Measurements from ENCODE around the gene SCYGR6. TPM values are rescaled to one million over a fixed set of nuclear protein-coding genes. Genes with fewer than 3 reads are reported as not detected.
A peak's percentile ranks its signal among the peaks of the same experiment; 100 is the strongest.

The SCYGR6 gene
- total RNA-seq, 1 experiment from 2014 or later, result not detected

- Histone ChIP-seq H3K79me2 (ENCODE audit: insufficient read depth, low read length) (no peaks in the 10 kb centered on the region), H3K4me2 (ENCODE audit: low read length) (no peak overlapping the region), H3K27me3 (ENCODE audit: insufficient read depth, low read length) (no peaks in the 10 kb centered on the region), H2AFZ (ENCODE audit: low read depth, low read length, poor library complexity, severe bottlenecking) (peak overlapping the region; percentile 53), H3K27ac (ENCODE audit: low read depth, low read length) (no peak overlapping the region), H3K9me3 (ENCODE audit: control insufficient read depth in 1 of 2, insufficient read depth in 1 of 2, low read depth in 1 of 2, low read length in 2 of 2) (no peaks in the 10 kb centered on the region), H3K4me3 (replicated peaks in 1 of 2; ENCODE audit: low read depth in 1 of 2, low read length in 2 of 2) (no peak overlapping the region), H3K4me1 (ENCODE audit: control insufficient read depth in 1 of 2, insufficient read depth in 2 of 2, low read length in 2 of 2) (no peaks in the 10 kb centered on the region), H3K9ac (ENCODE audit: low read length) (no peak overlapping the region), H4K20me1 (ENCODE audit: insufficient read depth) (no peaks in the 10 kb centered on the region), H3K9me2 (ENCODE audit: insufficient read depth) (no peaks in the 10 kb centered on the region), H3K36me3 (ENCODE audit: control insufficient read depth in 1 of 2, insufficient read depth in 2 of 2, low read length in 2 of 2) (no peaks in the 10 kb centered on the region)
- ChIA-PET CTCF (no interaction called here), POLR2A (no interaction called here), RAD21 (ENCODE audit: low non-redundant PET in 1 of 2, low total read pairs in 2 of 2, uncharacterized antibody in 2 of 2, unreplicated experiment in 2 of 2) (no interaction called here)
- intact Hi-C loops (cut with micrococcal nuclease), result loop anchor here (5.0 to 10.0 kb wide), 2 partner anchors 91 to 137 kb away; no protein-coding TSS in a partner anchor
- BruUV-seq (replicated peaks), result no TSS peak
- DNase-seq (ENCODE audit: low read depth, low spot score) (peak; percentile 54), ATAC-seq (peak; percentile 98)
- TF ChIP-seq JUND (IDR thresholded peaks at IDR 0.05), result no peak
- TF ChIP-seq CBX3 (IDR thresholded peaks at IDR 0.05; ENCODE audit: low read depth), result peak; percentile 75; the same call in 1 of the 2 replicates
- TF ChIP-seq, protein P1, sequence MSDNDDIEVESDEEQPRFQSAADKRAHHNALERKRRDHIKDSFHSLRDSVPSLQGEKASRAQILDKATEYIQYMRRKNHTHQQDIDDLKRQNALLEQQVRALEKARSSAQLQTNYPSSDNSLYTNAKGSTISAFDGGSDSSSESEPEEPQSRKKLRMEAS (IDR thresholded peaks at IDR 0.05), result 0 out of 2 replicates have a peak, but pooled peaks have one; percentile 15
- peak; percentile 67 for TF ChIP-seq RAD21 (IDR thresholded peaks at IDR 0.05; ENCODE audit: low read depth)
- TF ChIP-seq, protein P2, sequence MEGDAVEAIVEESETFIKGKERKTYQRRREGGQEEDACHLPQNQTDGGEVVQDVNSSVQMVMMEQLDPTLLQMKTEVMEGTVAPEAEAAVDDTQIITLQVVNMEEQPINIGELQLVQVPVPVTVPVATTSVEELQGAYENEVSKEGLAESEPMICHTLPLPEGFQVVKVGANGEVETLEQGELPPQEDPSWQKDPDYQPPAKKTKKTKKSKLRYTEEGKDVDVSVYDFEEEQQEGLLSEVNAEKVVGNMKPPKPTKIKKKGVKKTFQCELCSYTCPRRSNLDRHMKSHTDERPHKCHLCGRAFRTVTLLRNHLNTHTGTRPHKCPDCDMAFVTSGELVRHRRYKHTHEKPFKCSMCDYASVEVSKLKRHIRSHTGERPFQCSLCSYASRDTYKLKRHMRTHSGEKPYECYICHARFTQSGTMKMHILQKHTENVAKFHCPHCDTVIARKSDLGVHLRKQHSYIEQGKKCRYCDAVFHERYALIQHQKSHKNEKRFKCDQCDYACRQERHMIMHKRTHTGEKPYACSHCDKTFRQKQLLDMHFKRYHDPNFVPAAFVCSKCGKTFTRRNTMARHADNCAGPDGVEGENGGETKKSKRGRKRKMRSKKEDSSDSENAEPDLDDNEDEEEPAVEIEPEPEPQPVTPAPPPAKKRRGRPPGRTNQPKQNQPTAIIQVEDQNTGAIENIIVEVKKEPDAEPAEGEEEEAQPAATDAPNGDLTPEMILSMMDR (IDR thresholded peaks at IDR 0.05 in 2 of 3, conservative IDR thresholded peaks at IDR 0.05 in 1 of 3; ENCODE audit: borderline replicate concordance in 1 of 3, insufficient read depth in 1 of 3, low read depth in 2 of 3, low read length in 2 of 3), result peak; percentile 54 to 94 (median 90); a peak in 5 of 6 replicates
Measured at GRCh38 chr2:227748079-227748478, 23.5 kb upstream of the SCYGR6 start.

- H3K27me3 ChIP-seq (ENCODE audit: insufficient read depth, low read length), result no peaks in the 10 kb centered on the region
- POLR2A ChIA-PET, result no interaction called here
- H3K4me1 ChIP-seq (ENCODE audit: control insufficient read depth in 1 of 2, insufficient read depth in 2 of 2, low read length in 2 of 2), result no peaks in the 10 kb centered on the region
- TF ChIP-seq EZH2 (IDR thresholded peaks at IDR 0.05) (no peak), POLR2AphosphoS5 (IDR thresholded peaks at IDR 0.05; ENCODE audit: low read depth, low read length) (no peak)
- H3K4me3 ChIP-seq (replicated peaks in 1 of 2; ENCODE audit: low read depth in 1 of 2, low read length in 2 of 2), result no peak within 1 kb of the TSS
- no peak within 1 kb of the TSS for H3K27ac ChIP-seq (ENCODE audit: low read depth, low read length)
- H3K9me2 ChIP-seq (ENCODE audit: insufficient read depth), result no peaks in the 10 kb centered on the region
- H4K20me1 ChIP-seq (ENCODE audit: insufficient read depth), result no peaks in the 10 kb centered on the region
- H3K9me3 ChIP-seq (ENCODE audit: control insufficient read depth in 1 of 2, insufficient read depth in 1 of 2, low read depth in 1 of 2, low read length in 2 of 2), result no peaks in the 10 kb centered on the region
- H3K36me3 ChIP-seq (ENCODE audit: control insufficient read depth in 1 of 2, insufficient read depth in 2 of 2, low read length in 2 of 2), result no peaks in the 10 kb centered on the region
- H3K9ac ChIP-seq (ENCODE audit: low read length), result no peak within 1 kb of the TSS
- CTCF ChIA-PET, result no interaction called here
- DNase-seq (ENCODE audit: low read depth, low spot score), result no peak
- RAD21 ChIA-PET (ENCODE audit: low non-redundant PET in 1 of 2, low total read pairs in 2 of 2, uncharacterized antibody in 2 of 2, unreplicated experiment in 2 of 2), result no interaction called here
- no TSS peak for BruUV-seq (replicated peaks)
- intact Hi-C loops (cut with micrococcal nuclease), result loop anchor here (5.0 to 10.0 kb wide), 2 partner anchors 88 to 139 kb away; no protein-coding TSS in a partner anchor
- H3K4me2 ChIP-seq (ENCODE audit: low read length), result no peak within 1 kb of the TSS
- no peak for ATAC-seq
- H2AFZ ChIP-seq (ENCODE audit: low read depth, low read length, poor library complexity, severe bottlenecking), result no peak within 1 kb of the TSS
- no peaks in the 10 kb centered on the region for H3K79me2 ChIP-seq (ENCODE audit: insufficient read depth, low read length)
Measured at GRCh38 chr2:227745594-227745993, 21.0 kb upstream of the SCYGR6 start, which contains the start of gene SCYGR8. Gene SCYGR8 (plus strand): TSS chr2:227745894. CDS start chr2:227745894, 0 bp downstream.

All from HCT116 (cell line).